ENCODE results near the gene ANKRD24. TPM values are rescaled to one million over a fixed set of nuclear protein-coding genes. Genes with fewer than 3 reads are reported as not detected.

Gene ANKRD24
- total and polyA plus RNA-seq, 9 donors = 0.45 to 1.3 (median 1.2) TPM

DNA sequence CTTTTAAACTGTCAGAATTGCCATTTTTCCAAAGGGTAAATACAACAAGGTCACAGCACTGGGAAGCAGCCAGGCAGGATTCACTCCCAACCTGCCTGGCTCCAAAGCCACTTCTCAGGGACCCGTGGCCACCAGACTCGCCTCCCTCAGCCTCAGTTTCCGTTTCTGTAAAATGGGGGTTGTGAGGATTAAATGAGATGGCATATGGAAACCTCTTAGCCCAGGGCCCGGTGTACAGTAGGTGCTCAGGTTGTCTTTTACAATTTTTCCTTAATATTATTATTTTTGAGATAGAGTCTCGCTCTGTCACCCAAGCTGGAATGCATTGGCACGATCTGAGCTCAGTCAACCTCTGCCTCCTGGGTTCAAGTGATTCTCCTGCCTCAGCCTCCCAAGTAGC is 74.5 kb downstream of the ANKRD24 start:
- Histone ChIP-seq H3K27me3 (no peaks in the 10 kb centered on the region), H3K9me3 (peaks cover 0 to 10% of the 10 kb centered on the region in 2 donors), H3K4me3 (no peak overlapping the region), H3K27ac (no peak overlapping the region), H3K4me1 (ENCODE audit: insufficient read depth) (no peaks in the 10 kb centered on the region), H3K36me3 (peaks cover 4% of the 10 kb centered on the region)
- 79 to 88% (median 84%) methylated on average over 6 of the region's 6 CpGs for WGBS, 3 donors
- no peak for TF ChIP-seq CTCF (IDR thresholded peaks at IDR 0.05)
- TF ChIP-seq EP300 (IDR thresholded peaks at IDR 0.05) = no peak
- TF ChIP-seq POLR2A (IDR thresholded peaks at IDR 0.05) = no peak
- intact Hi-C loops (cut with DNase I) = no loop called here
- no peak for DNase-seq

GRCh38 chr19:4258181-4258580 is 75.7 kb downstream of the ANKRD24 start:
- Histone ChIP-seq H3K36me3 (peaks cover 4% of the 10 kb centered on the region), H3K27me3 (no peaks in the 10 kb centered on the region), H3K4me3 (no peak overlapping the region), H3K4me1 (ENCODE audit: insufficient read depth) (no peaks in the 10 kb centered on the region), H3K9me3 (peaks cover 0 to 10% of the 10 kb centered on the region in 2 donors), H3K27ac (no peak overlapping the region)
- intact Hi-C loops (cut with DNase I) = no loop called here
- 90 to 91% (median 90%) methylated on average over 28 of the region's 28 CpGs for WGBS, 3 donors
- no peak for DNase-seq
- TF ChIP-seq POLR2A (IDR thresholded peaks at IDR 0.05) = no peak
- no peak for TF ChIP-seq CTCF (IDR thresholded peaks at IDR 0.05)
- TF ChIP-seq EP300 (IDR thresholded peaks at IDR 0.05) = no peak

DNA sequence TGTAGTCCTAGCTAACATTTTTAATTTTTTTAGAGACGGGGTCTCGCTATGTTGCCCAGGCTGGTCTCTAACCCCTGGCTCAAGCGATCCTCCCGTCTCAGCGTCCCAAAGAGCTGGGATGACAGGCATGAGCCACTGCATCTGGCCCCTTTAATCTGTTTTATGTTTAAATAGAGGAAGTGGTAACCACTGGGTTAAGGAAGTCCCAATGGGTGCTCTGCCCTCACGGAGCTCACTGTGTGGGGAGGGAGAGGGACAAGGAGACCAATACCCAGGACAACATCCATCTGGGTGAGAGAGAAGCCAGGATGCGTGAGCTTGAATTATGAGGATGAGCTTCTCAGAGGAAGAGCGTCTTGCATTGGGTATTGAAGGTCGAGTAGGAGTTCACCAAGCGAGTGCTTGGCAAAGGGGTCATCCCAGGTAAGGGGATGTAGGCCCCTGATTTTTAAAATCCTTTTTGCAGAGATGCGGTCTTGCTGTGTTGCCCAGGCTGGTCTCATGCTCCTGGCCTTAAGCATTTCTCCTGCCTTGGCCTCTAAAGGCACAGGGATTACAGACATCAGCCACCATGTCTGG is 78.2 kb downstream of the ANKRD24 start:
- Histone ChIP-seq H3K4me3 (no peak overlapping the region), H3K4me1 (ENCODE audit: insufficient read depth) (no peaks in the 10 kb centered on the region), H3K36me3 (no peaks in the 10 kb centered on the region), H3K9me3 (peaks cover 0 to 6% of the 10 kb centered on the region in 2 donors), H3K27me3 (no peaks in the 10 kb centered on the region), H3K27ac (no peak overlapping the region)
- TF ChIP-seq POLR2A (IDR thresholded peaks at IDR 0.05) (no peak), CTCF (IDR thresholded peaks at IDR 0.05) (no peak)
- intact Hi-C loops (cut with DNase I) = loop anchor here (10.0 kb wide), 4 partner anchors 84 to 294 kb away; partner anchors contain the start of genes MPND (in 1 of the 4) and SEMA6B (in 1 of the 4)
- WGBS, 3 donors = 93 to 94% (median 93%) methylated on average over 11 of the region's 11 CpGs
- no peak for DNase-seq

DNA sequence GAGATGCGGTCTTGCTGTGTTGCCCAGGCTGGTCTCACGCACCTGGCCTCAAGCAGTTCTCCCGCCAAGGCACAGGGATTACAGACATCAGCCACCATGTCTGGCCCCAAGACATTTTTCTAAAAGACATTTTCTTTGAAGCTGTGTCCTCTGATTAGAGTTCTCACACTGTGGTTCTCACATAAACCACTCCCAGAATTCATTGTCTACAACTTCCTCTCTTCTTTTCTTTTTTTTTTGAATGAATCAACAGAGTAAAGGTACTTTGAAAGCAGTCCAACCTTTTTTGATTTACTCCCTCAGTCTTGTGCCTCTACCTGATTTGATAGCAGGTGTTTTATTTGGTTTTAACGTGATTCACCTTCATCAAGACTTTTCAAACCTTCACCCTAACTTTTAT is 82.3 kb downstream of the ANKRD24 start:
- no peaks in the 10 kb centered on the region for H3K9me3 ChIP-seq
- no peaks in the 10 kb centered on the region for H3K4me1 ChIP-seq (ENCODE audit: insufficient read depth)
- no peaks in the 10 kb centered on the region for H3K27me3 ChIP-seq
- intact Hi-C loops (cut with DNase I) = loop anchor here (5.0 to 10.0 kb wide), 6 partner anchors 80 to 290 kb away; partner anchors contain the start of genes MPND (in 1 of the 4) and SEMA6B (in 1 of the 4)
- no peaks in the 10 kb centered on the region for H3K36me3 ChIP-seq
- no peak overlapping the region for H3K4me3 ChIP-seq
- no peak overlapping the region for H3K27ac ChIP-seq
- WGBS, 3 donors = 78 to 84% (median 79%) methylated on average over 4 of the region's 4 CpGs
- TF ChIP-seq CTCF (IDR thresholded peaks at IDR 0.05) (no peak), EP300 (IDR thresholded peaks at IDR 0.05) (no peak), POLR2A (IDR thresholded peaks at IDR 0.05) (no peak)
- DNase-seq = no peak

Data from ovary (tissue), 9 donors.